HEK293T (cell line): ENCODE measurements around the gene BMF.

Experiments used
- BHLHE40 ChIP-seq: fragments of 450-650 bp; IDR thresholded peaks from 2 replicates; pipeline ENCODE4 v1.6.1; 2016; ENCODE audit warnings: mild to moderate bottlenecking, moderate library complexity, borderline replicate concordance
- CTBP1 ChIP-seq: fragments of 450-650 bp; IDR thresholded peaks from 2 replicates; pipeline ENCODE4 v1.6.1; 2016; ENCODE audit warnings: borderline replicate concordance
- FOXA1 ChIP-seq: fragments of 450-650 bp; IDR thresholded peaks from 2 replicates; pipeline ENCODE4 v1.6.1; 2016; ENCODE audit warnings: mild to moderate bottlenecking
- FOXK2 ChIP-seq: fragments of 450-650 bp; IDR thresholded peaks from 2 replicates; pipeline ENCODE4 v1.6.1; 2016; ENCODE audit warnings: mild to moderate bottlenecking
- HDGF ChIP-seq: fragments of 450-650 bp; IDR thresholded peaks from 2 replicates; pipeline ENCODE4 v1.6.1; 2017; ENCODE audit warnings: antibody characterized with exemption, borderline replicate concordance
- SP1 ChIP-seq: fragments of 450-650 bp; IDR thresholded peaks from 2 replicates; pipeline ENCODE4 v1.6.1; 2017
- SUZ12 ChIP-seq: fragments of 450-650 bp; IDR thresholded peaks from 2 replicates; pipeline ENCODE4 v1.6.1; 2016; ENCODE audit warnings: mild to moderate bottlenecking
- TARDBP ChIP-seq: fragments of 450-650 bp; IDR thresholded peaks from 2 replicates; pipeline ENCODE4 v1.6.1; 2016
- TF ChIP-seq, protein P1 (sequence below): fragments of 450-650 bp; IDR thresholded peaks from 2 replicates; pipeline ENCODE4 v1.6.1; 2016

DNA sequence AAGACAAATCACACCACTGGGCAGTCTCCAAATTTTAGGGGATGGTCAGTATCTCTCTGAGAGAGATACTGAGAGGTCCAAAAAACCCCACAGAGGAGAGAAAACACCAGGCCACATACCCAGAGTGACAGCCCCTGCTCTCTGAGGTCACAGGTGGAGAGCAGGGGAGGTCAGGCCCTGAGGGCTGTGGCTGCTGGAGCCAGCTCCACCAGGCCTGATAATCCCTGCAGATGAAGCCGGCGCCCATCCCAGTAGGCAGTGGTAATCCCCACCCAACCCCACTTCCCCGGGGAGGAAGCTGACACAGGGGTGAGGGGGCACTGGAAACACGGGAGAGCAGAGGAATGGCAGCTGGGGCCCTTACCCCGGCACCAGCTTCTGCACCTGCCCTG lies 38.5 kb downstream of the BMF start:
- no peak for TF ChIP-seq TARDBP
- no peak for TF ChIP-seq FOXK2
- TF ChIP-seq HDGF, result no peak
- no peak for TF ChIP-seq SUZ12
- TF ChIP-seq BHLHE40, result no peak
- no peak for TF ChIP-seq SP1
- TF ChIP-seq, protein P1, sequence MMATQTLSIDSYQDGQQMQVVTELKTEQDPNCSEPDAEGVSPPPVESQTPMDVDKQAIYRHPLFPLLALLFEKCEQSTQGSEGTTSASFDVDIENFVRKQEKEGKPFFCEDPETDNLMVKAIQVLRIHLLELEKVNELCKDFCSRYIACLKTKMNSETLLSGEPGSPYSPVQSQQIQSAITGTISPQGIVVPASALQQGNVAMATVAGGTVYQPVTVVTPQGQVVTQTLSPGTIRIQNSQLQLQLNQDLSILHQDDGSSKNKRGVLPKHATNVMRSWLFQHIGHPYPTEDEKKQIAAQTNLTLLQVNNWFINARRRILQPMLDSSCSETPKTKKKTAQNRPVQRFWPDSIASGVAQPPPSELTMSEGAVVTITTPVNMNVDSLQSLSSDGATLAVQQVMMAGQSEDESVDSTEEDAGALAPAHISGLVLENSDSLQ, result no peak
- TF ChIP-seq FOXA1, result no peak
- TF ChIP-seq CTBP1, result no peak
